ENCODE results near the gene ZNF132.

Gene ZNF132

DNA sequence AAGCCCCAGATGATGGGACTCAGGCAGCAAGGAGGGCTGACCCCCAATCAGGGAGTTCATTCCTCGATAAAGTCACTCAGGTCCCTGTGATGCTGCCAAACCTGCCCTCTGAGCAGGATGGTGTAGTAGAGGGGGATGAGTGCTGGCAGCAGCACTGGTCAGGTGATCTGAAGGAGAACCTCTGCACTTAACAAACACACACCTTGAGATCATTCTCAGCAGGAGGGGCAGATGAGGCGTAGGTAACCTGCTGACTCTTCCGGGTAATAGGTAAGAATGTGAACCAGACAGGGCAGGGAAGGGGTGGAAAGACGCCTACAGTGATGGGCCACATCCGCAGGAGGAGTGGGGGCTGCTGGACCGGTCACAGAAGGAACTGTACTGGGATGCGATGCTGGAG lies 39.4 kb upstream of the ZNF132 start:
- Histone ChIP-seq H3K9ac (ENCODE audit: insufficient read length, low read depth) (no peak overlapping the region), H3K4me3 (ENCODE audit: insufficient read length, low read depth) (no peak overlapping the region), H3K27me3 (ENCODE audit: insufficient read depth, insufficient read length) (no peaks in the 10 kb centered on the region), H3K4me1 (ENCODE audit: insufficient read depth, insufficient read length) (peaks cover 9% of the 10 kb centered on the region), H3K36me3 (ENCODE audit: insufficient read depth, insufficient read length, low read length) (peaks cover 16% of the 10 kb centered on the region), H3K9me3 (ENCODE audit: insufficient read depth, low read length) (no peaks in the 10 kb centered on the region)
- TF ChIP-seq ZNF274 (IDR thresholded peaks at IDR 0.05; ENCODE audit: low read depth, low read length), result no peak
- TF ChIP-seq SUZ12 (IDR thresholded peaks at IDR 0.05; ENCODE audit: extremely low read depth, insufficient read depth, insufficient read length), result no peak
- TF ChIP-seq YY1 (IDR thresholded peaks at IDR 0.05; ENCODE audit: insufficient read depth, insufficient read length), result no peak
- no peak for DNase-seq (ENCODE audit: low read depth, low spot score)

DNA sequence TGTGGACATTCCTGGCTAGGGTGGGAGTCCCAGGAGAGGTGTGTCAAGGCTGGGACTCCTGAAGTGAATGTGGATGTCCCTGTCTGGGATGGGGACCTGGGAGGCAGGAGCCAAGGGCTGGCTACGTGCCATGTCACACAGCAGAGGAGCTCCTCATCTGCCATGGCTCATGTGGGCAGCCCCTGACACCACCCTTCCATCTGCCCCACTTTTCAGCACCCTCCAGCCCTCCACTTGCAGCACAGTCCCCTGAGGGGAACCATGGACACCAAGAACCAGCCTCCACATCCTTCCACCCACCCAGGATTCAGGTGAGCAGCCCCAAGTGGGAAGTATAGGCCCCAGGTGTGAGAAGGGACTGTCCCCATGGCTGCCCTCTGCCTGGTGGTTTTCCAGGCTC lies 37.9 kb upstream of the ZNF132 start:
- Histone ChIP-seq H3K9me3 (ENCODE audit: insufficient read depth, low read length) (no peaks in the 10 kb centered on the region), H3K36me3 (ENCODE audit: insufficient read depth, insufficient read length, low read length) (peaks cover 27% of the 10 kb centered on the region), H3K4me1 (ENCODE audit: insufficient read depth, insufficient read length) (peaks cover 9% of the 10 kb centered on the region), H3K27me3 (ENCODE audit: insufficient read depth, insufficient read length) (no peaks in the 10 kb centered on the region), H3K9ac (ENCODE audit: insufficient read length, low read depth) (no peak overlapping the region), H3K4me3 (ENCODE audit: insufficient read length, low read depth) (no peak overlapping the region)
- TF ChIP-seq ZNF274 (IDR thresholded peaks at IDR 0.05; ENCODE audit: low read depth, low read length) (no peak), YY1 (IDR thresholded peaks at IDR 0.05; ENCODE audit: insufficient read depth, insufficient read length) (no peak), SUZ12 (IDR thresholded peaks at IDR 0.05; ENCODE audit: extremely low read depth, insufficient read depth, insufficient read length) (no peak)
- no peak for DNase-seq (ENCODE audit: low read depth, low spot score)

DNA sequence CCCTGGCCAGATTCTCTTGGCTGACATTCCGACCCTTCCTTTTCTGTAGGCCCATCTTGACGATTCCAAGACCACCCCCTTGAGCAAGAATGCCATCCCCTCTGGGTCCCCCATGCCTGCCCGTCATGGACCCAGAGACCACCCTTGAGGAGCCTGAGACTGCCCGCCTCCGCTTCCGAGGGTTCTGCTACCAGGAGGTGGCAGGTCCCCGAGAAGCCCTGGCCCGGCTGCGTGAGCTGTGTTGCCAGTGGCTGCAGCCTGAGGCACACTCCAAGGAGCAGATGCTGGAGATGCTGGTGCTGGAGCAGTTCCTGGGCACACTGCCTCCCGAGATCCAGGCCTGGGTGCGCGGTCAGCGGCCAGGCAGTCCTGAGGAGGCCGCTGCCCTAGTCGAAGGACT lies 37.2 kb upstream of the ZNF132 start:
- TF ChIP-seq SUZ12 (IDR thresholded peaks at IDR 0.05; ENCODE audit: extremely low read depth, insufficient read depth, insufficient read length) (no peak), YY1 (IDR thresholded peaks at IDR 0.05; ENCODE audit: insufficient read depth, insufficient read length) (no peak)
- peaks cover 9% of the 10 kb centered on the region for H3K4me1 ChIP-seq (ENCODE audit: insufficient read depth, insufficient read length)
- no peaks in the 10 kb centered on the region for H3K27me3 ChIP-seq (ENCODE audit: insufficient read depth, insufficient read length)
- DNase-seq (ENCODE audit: low read depth, low spot score), result no peak
- peak overlapping the region; percentile 74 for H3K4me3 ChIP-seq (ENCODE audit: insufficient read length, low read depth)
- H3K9ac ChIP-seq (ENCODE audit: insufficient read length, low read depth), result peak overlapping the region; percentile 95
- H3K9me3 ChIP-seq (ENCODE audit: insufficient read depth, low read length), result no peaks in the 10 kb centered on the region
- H3K36me3 ChIP-seq (ENCODE audit: insufficient read depth, insufficient read length, low read length), result peaks cover 34% of the 10 kb centered on the region

DNA sequence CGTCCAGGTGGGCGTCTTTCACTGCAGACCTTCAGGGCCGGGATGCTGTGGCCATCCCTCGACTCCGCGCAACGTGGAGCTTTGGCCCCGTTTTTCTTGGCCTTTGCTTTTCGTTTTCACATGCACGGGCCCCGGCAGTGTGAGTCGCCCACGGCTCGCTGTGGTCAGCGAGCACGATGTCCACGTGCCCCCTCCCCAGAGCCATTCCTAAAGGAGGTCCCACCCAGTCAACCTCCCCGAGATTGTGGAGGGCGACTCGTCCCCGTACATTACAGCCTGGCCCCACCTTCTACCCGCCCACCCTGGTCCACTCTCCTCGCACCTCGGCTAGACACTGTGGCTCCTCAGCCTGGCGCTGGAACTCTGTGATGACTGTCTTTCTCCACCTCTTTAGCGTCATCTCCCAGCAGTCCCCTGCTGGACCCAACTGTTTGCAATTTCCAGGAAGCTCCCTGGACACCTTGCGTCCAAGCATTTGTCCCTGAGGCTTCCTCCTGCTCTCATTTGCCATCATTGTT lies 36.6 kb upstream of the ZNF132 start:
- TF ChIP-seq SUZ12 (IDR thresholded peaks at IDR 0.05; ENCODE audit: extremely low read depth, insufficient read depth, insufficient read length) (no peak), ZNF274 (IDR thresholded peaks at IDR 0.05; ENCODE audit: low read depth, low read length) (no peak), YY1 (IDR thresholded peaks at IDR 0.05; ENCODE audit: insufficient read depth, insufficient read length) (no peak)
- no peaks in the 10 kb centered on the region for H3K27me3 ChIP-seq (ENCODE audit: insufficient read depth, insufficient read length)
- H3K36me3 ChIP-seq (ENCODE audit: insufficient read depth, insufficient read length, low read length), result peaks cover 40% of the 10 kb centered on the region
- peaks cover 9% of the 10 kb centered on the region for H3K4me1 ChIP-seq (ENCODE audit: insufficient read depth, insufficient read length)
- peak overlapping the region; percentile 74 for H3K4me3 ChIP-seq (ENCODE audit: insufficient read length, low read depth)
- H3K9ac ChIP-seq (ENCODE audit: insufficient read length, low read depth), result peak overlapping the region; percentile 95
- DNase-seq (ENCODE audit: low read depth, low spot score), result no peak
- no peaks in the 10 kb centered on the region for H3K9me3 ChIP-seq (ENCODE audit: insufficient read depth, low read length)

DNA sequence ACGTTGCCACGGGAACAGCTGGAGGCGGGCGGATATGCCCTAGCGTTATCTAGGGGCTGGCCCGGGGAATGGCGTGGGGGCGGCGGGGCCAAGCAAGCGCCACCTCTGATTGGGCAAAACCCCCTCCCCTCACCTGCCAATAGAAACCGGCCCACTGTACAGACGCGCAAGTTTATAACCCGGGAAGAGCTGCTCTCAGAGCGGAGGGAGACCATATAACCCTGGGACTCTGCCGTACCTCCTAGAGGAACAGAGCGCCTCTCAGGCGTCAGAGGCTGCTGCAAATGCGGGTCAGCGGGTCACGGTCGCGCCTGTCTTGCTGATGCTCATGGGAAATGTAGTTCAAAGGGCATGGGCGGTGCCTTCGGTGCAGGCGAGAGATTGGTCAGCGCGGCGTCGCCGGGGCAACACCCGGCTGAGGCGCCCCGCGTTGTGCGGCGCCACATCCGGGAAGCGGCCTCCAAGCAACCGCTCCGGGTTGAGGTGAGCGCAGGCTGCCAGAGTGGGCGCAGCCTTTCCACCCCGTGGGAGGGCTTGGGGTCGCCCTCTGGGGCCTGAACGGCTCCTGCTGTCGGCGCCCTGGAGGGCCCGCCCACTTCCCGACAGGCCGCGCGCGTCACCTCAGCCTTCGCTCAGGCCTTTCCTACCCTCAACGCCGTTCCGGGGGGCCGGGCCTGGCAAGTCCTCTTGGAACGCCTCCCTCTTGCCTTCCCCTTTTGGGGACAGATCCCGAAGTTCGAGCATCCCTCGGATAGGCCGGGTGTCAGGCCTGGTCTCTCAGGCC lies 36.0 kb upstream of the ZNF132 start, which contains the start of gene ZNF446:
ZNF446 (plus strand) TSS at position 639 of the 784 bp plus-strand sequence. CDS start 867 bp downstream, outside the sequence.
- no peaks in the 10 kb centered on the region for H3K27me3 ChIP-seq (ENCODE audit: insufficient read depth, insufficient read length)
- no peaks in the 10 kb centered on the region for H3K9me3 ChIP-seq (ENCODE audit: insufficient read depth, low read length)
- TF ChIP-seq YY1 (IDR thresholded peaks at IDR 0.05; ENCODE audit: insufficient read depth, insufficient read length) (no peak), SUZ12 (IDR thresholded peaks at IDR 0.05; ENCODE audit: extremely low read depth, insufficient read depth, insufficient read length) (no peak)
- H3K4me3 ChIP-seq (ENCODE audit: insufficient read length, low read depth), result peak within 1 kb of the TSS; percentile 74
- peaks cover 38% of the 10 kb centered on the region for H3K36me3 ChIP-seq (ENCODE audit: insufficient read depth, insufficient read length, low read length)
- H3K9ac ChIP-seq (ENCODE audit: insufficient read length, low read depth), result peak within 1 kb of the TSS; percentile 95
- peak; percentile 87 for DNase-seq (ENCODE audit: low read depth, low spot score)
- peaks cover 9% of the 10 kb centered on the region for H3K4me1 ChIP-seq (ENCODE audit: insufficient read depth, insufficient read length)

DNA sequence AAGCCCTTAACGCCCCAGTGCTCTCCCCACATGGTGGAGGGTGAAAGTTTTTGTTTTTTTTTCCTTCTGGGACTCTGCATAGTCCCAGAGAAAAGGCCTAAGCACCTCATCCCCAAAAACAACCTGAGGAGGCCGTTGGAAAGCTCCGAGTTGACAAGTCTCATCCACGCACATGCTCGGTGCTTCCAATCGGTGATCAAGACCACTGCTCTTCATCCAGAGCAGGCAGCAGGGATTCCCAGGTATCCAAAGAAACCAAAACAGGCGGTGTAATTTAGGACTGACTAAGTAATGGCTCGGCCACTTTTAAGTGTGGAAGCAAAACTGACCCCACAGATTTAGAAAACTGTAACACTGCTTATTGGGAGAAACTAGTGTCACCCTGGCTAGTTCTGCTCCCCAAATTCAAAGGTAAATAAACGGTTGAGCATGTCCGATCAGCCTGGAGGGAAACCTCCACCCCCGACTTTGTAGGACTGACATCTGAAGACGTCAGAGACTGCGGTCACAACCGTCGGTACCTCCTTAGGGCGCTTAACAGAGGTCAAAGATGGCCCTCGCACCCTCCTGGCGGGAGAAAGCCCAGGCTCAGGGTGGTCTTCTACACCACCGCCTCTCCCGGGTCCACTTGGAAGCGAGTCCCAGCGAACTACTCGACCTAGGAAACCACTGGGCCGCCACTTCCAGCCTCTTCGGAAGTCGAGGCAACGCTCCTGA lies 35.2 kb upstream of the ZNF132 start:
- Histone ChIP-seq H3K9ac (ENCODE audit: insufficient read length, low read depth) (peak overlapping the region; percentile 95), H3K4me1 (ENCODE audit: insufficient read depth, insufficient read length) (peaks cover 9% of the 10 kb centered on the region), H3K9me3 (ENCODE audit: insufficient read depth, low read length) (no peaks in the 10 kb centered on the region), H3K27me3 (ENCODE audit: insufficient read depth, insufficient read length) (no peaks in the 10 kb centered on the region), H3K36me3 (ENCODE audit: insufficient read depth, insufficient read length, low read length) (peaks cover 34% of the 10 kb centered on the region), H3K4me3 (ENCODE audit: insufficient read length, low read depth) (peak overlapping the region; percentile 74)
- TF ChIP-seq YY1 (IDR thresholded peaks at IDR 0.05; ENCODE audit: insufficient read depth, insufficient read length), result no peak
- no peak for TF ChIP-seq ZNF274 (IDR thresholded peaks at IDR 0.05; ENCODE audit: low read depth, low read length)
- no peak for TF ChIP-seq SUZ12 (IDR thresholded peaks at IDR 0.05; ENCODE audit: extremely low read depth, insufficient read depth, insufficient read length)
- DNase-seq (ENCODE audit: low read depth, low spot score), result no peak
